NCI-H774 (cell line): ENCODE data around the gene FAM72B.
"Not testable (repeated sequence)": the region's sequence is repeated elsewhere in the genome, so short reads cannot be mapped to it uniquely, and the experiment has no call there.

Experiments used
- DNase-seq: peaks from one replicate; lab custom pipeline; 2025; lab: John Stamatoyannopoulos, UW

FAM72B gene

DNA sequence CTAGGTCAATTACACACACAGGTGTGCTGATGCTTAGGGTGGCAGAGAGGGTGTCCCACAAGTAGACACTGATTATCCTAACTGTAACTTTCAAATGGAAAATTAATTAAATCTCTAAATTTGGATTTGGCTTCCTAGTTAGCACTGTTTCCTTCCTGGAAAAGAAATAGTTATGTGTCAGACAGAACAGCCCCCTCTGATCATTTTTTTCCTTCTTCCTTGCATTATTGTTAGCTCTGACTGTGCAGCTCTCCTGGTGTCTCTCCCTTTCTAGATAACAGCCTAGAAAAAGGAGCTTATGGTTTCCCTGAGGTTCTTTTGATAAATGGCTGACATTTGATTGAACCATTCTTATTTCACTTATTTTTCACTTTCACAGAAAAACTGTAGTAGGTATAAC is 31.4 kb downstream of the FAM72B start:
- DNase-seq = not testable (repeated sequence)

DNA sequence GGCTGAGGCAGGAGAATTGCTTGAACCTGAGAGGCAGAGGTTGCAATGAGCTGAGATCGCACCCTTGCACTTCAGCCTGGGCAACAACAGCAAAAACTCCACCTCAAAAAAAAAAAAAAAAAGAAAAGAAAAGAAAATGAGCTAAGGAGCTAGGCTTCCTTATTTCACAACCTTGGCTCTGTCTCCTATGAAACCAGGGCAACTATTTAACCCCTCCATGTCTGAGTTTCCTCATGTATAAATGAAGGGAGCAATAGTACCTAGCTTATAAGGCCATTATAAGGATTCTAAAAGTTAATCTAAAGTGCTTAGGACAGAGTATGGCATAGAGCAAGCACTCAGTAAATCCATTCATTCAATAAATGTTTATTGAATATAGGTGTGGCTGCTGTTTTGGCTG is 32.8 kb downstream of the FAM72B start:
- DNase-seq = not testable (repeated sequence)

DNA sequence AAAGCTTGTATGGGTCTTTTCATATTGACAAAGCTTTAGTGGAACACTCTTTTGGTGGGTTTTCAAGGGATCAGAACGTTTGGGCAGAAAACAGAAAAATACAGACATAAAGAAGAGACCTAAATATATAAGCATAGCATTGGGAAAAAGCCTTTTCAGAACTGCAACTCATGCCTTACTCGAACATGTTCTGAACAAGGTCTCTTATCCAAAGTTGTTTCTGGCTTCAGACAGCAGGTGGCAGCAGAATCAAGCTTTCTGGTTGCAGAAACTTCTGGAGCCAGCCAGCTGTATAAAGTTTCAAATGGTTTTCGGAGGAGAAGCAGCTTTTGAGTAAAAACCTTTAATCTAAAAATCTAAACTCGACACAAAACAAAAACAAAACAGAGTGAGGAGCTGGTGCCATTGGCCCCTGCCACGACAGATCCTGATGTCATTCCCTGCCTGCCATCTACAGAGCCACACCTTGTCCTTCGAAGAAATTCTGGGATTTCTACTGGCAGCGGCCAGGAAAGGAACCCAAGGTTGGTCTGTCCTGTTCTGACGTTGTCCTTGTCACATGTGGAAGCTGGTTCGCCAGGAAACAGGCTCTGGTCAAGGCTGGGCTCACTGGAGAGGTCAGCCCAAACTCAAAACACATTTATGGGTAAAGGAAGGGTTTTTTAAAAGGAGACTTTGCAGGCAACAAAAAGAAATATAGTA is 35.5 kb downstream of the FAM72B start:
- not testable (repeated sequence) for DNase-seq

DNA sequence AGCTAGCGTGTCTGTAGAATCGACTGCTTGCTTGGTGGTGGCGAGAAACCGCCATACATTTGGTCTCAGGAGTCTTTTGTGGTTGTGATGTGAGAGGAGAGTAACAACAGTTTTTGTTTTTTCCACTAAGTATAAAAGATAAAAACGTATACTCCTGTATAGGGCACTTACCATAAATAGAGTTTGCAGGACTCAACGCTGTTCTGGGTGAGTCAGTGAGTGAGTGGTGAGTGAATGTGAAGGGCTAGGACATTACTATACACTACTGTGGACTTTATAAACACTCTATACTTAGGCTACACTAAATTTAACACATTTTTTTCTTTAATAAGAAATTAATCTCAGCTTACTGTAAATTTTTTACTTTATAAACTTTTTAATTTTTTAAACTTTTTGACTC is 43.7 kb downstream of the FAM72B start:
- not testable (repeated sequence) for DNase-seq

DNA sequence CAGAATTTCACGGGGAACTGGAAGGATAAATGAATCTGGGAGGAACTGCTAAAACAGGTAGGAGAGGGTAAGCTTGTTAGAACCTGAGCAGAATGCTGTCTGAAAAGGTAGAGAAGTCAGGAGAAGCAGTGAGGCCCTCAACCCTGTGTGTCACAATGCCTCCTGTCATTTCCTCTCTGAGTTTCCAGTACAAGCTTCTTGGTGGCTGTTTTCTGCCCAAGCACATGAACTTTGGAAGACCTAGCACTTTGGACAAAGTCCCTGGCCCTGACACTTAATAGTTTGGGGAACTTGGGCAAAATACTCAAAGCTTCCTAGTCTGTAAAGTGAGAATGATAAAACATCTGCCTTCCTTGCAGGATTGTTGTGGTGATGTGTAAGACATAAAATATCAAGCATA is 52.6 kb downstream of the FAM72B start:
- not testable (repeated sequence) for DNase-seq

DNA sequence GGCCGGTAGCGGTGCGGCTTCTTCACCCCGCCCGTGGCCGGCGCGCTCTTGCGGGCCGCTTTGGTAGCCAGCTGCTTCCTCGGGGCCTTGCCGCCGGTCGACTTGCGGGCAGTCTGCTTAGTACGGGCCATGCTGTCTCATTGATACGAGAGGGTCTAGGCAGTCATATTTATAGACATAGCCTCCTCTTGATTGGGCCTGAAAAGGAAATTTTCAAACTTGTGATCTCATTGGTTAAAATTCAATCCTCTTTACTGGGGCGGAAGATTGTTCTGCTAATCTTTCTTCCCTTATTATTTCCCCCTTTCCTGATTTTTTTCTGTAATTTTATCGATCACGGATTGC is 65.7 kb downstream of the FAM72B start:
- not testable (repeated sequence) for DNase-seq
